Measurements from ENCODE around the gene TEX22.

Gene TEX22

GRCh38 chr14:105353136-105353535 is 45.2 kb upstream of the TEX22 start:
- TF ChIP-seq CTCF (IDR thresholded peaks at IDR 0.05; ENCODE audit: insufficient read depth, low read depth, low read length, missing control alignments) = no peak
- no peak overlapping the region for H3K4me3 ChIP-seq (ENCODE audit: low read length)
- no peak for DNase-seq (ENCODE audit: low read depth)

DNA sequence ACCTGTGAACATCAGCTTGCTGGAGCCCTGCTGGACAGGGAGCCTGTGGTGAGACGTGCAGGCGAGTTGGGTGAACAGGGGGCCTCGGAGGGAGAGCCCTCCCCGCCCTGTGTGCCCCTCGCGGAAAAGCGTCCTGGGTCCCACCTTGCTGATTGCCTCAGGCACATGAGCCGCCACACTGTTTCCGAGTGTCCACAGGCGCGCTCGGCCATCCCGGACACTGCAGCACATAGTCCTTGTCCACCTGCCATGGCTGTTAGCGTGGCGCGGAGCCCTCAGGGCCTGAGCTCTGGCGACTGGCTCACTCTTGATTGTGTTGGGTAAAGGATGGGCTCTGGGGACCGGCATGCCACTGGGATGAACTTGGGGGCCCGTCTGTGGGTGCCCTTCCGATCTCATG is 43.8 kb upstream of the TEX22 start:
- DNase-seq (ENCODE audit: low read depth) = no peak
- no peak for TF ChIP-seq CTCF (IDR thresholded peaks at IDR 0.05; ENCODE audit: insufficient read depth, low read depth, low read length, missing control alignments)
- no peak overlapping the region for H3K4me3 ChIP-seq (ENCODE audit: low read length)

DNA sequence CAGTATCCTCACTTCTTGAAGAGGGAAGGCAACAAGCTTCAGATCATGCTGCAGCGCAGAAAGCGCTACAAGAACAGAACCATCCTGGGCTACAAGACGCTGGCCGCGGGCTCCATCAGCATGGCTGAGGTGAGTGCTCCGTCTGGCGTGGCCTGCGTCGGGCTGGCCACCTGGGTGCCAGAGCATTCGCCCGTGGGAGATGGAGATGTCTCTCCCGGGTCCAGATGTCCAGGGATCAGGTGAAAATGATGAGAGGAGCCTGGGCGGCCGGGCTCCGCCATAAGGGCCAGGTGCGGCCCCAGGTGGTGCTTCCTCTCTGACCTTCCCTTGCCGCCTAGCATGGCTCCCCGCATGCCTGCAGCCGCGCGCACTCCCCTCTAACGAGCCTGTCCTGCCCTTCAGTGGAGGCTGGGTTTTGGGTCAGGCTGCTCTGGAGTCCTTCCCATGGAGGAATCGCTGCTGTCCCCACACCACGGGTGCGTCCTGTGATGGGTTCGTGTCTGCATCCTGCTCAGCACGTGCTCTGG is 43.2 kb upstream of the TEX22 start:
- H3K4me3 ChIP-seq (ENCODE audit: low read length) = no peak overlapping the region
- TF ChIP-seq CTCF (IDR thresholded peaks at IDR 0.05; ENCODE audit: insufficient read depth, low read depth, low read length, missing control alignments) = no peak
- DNase-seq (ENCODE audit: low read depth) = no peak

GRCh38 chr14:105355850-105356604 is 42.3 kb upstream of the TEX22 start:
- H3K4me3 ChIP-seq (ENCODE audit: low read length) = no peak overlapping the region
- no peak for TF ChIP-seq CTCF (IDR thresholded peaks at IDR 0.05; ENCODE audit: insufficient read depth, low read depth, low read length, missing control alignments)
- DNase-seq (ENCODE audit: low read depth) = no peak

DNA sequence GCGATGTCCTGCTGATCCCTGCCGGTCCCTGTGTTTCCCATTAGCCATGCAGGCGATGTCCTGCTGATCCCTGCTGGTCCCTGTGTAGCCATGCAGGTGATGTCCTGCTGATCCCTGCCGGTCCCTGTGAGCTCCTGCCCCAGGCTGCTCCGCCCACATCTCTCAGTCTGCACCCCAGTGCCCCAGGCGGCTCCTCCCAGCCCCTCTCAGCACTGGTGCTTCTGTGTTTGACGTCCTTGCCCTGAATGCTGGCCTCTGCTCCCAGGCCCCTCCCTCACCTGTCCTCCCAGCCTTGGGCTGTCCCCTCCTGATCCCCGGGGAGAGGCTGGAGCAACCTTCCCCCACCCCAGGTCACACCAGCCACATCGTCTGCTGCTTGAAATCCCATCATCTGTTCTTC is 41.4 kb upstream of the TEX22 start:
- no peak for TF ChIP-seq CTCF (IDR thresholded peaks at IDR 0.05; ENCODE audit: insufficient read depth, low read depth, low read length, missing control alignments)
- no peak for DNase-seq (ENCODE audit: low read depth)
- H3K4me3 ChIP-seq (ENCODE audit: low read length) = no peak overlapping the region

GRCh38 chr14:105357626-105358025 is 40.7 kb upstream of the TEX22 start:
- no peak for TF ChIP-seq CTCF (IDR thresholded peaks at IDR 0.05; ENCODE audit: insufficient read depth, low read depth, low read length, missing control alignments)
- H3K4me3 ChIP-seq (ENCODE audit: low read length) = no peak overlapping the region
- DNase-seq (ENCODE audit: low read depth) = no peak

Data from epithelial cell of esophagus (primary cell).